Esophagus mucosa (tissue), 1 donor: ENCODE data around the gene KCNJ9. TPM values are rescaled to one million over a fixed set of nuclear protein-coding genes. Genes with fewer than 3 reads are reported as not detected.

ENCODE experiments used
- ATAC-seq: fragments of 200-7000 bp; cut with Tn5 transposase; one replicate; pipeline ENCODE4 v1.9.1; 2020
- total RNA-seq: library from RNA; stranded (reverse); gene quantifications from one replicate; pipeline ENCODE4 v1.2.4, GENCODE V29; 2023
- donor health status: DM: yes; HTN: yes; CAD: no.

Gene KCNJ9
- total RNA-seq, 1 donor from 2014 or later: not detected

DNA sequence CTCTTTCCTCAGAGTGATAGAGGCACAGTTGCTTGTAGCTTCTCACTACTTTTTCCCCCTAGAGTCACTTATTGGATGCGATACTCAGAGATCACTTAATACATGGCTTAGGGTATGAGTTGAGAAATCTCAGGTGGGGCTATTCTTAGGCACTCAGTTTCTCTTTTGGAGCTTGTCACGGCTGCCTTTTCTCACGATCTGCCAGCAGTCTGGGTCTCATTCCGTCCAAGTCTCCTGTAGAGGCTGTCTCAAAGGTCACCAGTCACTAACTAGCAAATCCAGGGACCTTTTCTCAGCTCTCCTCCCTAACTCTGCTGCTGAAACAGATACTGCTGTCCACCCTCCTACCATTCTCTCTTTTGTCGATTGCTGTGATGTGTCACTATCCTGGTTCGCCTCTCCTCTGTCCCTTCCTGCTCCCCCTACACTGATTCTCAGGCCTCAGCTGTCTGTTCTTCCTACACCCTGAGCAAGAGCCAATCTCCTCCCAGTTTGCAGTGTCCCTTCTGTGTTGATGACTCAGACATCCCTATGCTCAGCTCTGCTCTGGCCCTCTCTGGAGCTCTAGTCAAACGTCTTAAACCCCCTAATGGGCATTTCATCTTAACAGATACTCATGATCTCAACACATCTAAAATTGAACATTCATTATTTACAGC, 46.7 kb downstream of the KCNJ9 start:
- peak; percentile 32 for ATAC-seq

- ATAC-seq: no peak
Observed at GRCh38 chr1:160128636-160129035, 47.3 kb downstream of the KCNJ9 start.

DNA sequence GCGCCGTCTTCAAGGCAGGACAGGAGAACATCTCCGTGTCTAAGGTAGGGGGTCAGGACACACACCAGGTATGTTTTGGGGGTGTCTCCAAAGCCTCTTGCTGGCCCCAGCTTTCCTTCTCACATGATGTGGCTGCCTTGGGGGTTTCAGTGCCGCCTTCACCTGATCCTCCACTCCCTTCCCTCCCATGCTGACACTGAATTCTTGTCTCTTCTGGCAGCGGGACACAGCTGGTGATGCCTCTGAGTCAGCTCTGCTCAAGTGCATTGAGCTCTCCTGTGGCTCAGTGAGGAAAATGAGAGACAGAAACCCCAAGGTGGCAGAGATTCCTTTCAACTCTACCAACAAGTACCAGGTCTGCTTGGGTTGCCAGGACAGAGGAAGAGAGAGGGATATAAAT, 47.7 kb downstream of the KCNJ9 start:
- no peak for ATAC-seq

DNA sequence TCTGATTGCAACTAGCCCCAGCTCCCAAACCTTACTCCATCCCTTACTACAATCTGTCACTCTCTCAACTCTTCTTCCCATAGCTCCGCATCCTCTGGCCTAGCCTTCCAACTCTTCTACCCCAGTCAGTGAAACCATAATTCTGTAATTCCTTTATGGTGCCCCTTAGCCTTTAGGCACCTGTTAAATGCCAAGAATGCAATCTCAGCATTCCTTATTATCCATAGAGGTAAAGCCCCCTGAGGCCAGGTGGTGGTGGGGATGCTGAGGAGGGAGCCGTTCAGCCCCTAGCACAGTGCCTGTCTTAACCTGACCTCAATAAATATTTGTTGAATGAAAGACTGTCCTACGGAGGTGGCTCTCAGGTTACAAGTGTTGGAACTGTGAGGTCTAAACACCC, 48.2 kb downstream of the KCNJ9 start:
- no peak for ATAC-seq

GRCh38 chr1:160129966-160130365, 48.6 kb downstream of the KCNJ9 start:
- ATAC-seq: no peak

GRCh38 chr1:160130486-160130885, 49.1 kb downstream of the KCNJ9 start:
- ATAC-seq: no peak

- no peak for ATAC-seq
Observed at GRCh38 chr1:160130939-160131338, 49.6 kb downstream of the KCNJ9 start.

DNA sequence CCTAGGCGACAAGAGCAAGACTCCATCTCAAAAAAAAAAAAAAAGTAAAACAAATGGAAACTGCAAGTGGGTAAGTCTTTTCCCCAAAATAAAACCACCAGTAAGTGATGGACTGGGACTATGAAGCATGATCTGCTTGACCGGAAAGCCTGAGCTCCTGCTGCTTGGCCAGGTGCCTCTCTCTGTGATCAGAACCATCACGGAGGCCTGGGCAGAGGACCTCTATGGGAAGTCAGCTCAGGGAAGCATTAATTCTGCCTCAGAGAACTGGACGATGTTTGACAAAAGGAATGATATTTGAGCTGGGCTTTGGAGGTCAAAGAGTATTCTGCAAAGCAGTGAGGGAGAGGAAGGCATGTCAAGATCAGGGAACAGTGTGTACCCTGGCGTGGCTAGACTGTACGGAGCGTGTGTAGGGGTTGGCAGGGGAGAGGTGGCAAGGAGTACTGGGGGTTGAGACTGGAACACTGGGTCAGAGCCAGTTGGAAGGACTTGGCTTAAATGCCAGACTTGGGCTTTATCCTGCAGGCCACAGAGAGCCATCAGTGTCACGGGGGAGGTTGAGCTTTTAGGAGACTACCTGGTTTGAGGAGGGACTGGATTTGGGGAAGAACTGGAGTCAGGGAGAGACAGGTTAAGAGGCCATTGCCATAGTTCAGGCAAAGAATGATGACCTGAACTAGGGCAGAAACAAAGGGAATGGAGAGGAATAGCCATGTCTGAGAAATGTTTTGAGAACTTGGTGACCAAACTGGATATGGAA, 50.6 kb downstream of the KCNJ9 start:
- ATAC-seq: no peak

- no peak for ATAC-seq
Observed at GRCh38 chr1:160133990-160134770, 52.8 kb downstream of the KCNJ9 start.

GRCh38 chr1:160134791-160135572, 53.6 kb downstream of the KCNJ9 start:
- ATAC-seq: no peak

DNA sequence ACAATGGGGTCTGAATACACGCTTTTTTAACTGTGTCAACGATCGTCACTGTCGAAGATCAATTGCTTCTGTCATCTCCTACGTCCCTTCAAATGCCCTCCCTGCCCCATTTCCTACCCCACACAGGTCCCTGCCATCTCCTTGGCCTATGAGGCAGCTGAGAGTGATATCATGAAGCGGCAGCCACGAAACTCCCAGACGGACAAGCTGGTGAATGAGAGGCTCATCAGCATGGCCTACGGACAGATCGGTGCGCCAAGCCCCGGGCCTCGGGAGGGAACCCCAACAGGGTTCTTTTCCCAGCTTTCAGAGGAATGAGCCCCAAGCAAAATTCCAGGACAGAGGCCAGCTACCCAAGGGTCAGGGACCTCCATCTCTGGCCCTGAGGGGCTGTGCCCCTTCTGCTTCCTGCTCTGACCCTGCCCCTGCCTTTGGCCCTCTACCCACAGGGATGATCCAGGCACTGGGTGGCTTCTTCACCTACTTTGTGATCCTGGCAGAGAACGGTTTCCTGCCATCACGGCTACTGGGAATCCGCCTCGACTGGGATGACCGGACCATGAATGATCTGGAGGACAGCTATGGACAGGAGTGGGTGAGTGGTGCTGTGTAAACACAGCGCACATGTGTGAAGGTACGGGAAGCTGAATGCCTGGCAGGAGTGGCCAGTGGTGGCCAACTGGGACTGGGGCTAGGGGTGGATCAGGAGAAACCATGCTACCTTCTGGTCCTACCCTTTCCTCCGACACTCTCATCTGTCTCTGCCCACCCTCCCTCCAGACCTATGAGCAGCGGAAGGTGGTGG, 55.0 kb downstream of the KCNJ9 start:
- ATAC-seq: no peak

- no peak for ATAC-seq
Observed at GRCh38 chr1:160136926-160137200, 55.5 kb downstream of the KCNJ9 start.

- ATAC-seq: no peak
Observed at GRCh38 chr1:160137216-160137862, 56.0 kb downstream of the KCNJ9 start.

DNA sequence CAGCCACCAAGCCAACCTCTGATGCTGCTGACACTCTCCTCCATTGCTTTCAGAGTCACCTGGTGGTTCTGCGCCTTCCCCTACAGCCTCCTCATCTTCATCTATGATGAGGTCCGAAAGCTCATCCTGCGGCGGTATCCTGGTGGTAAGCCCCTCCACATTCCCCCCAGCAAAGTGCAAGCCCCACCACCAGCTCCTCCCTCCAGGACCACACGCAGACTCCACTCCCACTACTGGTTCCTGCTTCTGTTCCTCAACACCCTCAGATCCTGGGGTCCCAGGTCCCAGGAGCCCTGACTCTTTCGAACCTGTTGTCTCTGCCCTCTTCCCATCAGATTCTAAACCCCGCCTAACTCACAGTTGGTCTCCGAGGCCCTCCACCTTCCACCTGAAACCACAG, 58.5 kb downstream of the KCNJ9 start:
- ATAC-seq: no peak

Other genes with a start within 250 kb of the KCNJ9 start
- gene VSIG8, start 218.9 kb upstream of the KCNJ9 start, total RNA-seq: 1.2 TPM
- 1.5 TPM for gene CFAP45, start 181.4 kb upstream of the KCNJ9 start, total RNA-seq
- 406 TPM for gene TAGLN2, start 156.0 kb upstream of the KCNJ9 start, total RNA-seq
- gene IGSF9, start 135.9 kb upstream of the KCNJ9 start, total RNA-seq: 13.0 TPM
- 0.28 TPM for gene SLAMF9, start 127.3 kb upstream of the KCNJ9 start, total RNA-seq
- 3.3 TPM for gene PIGM, start 49.5 kb upstream of the KCNJ9 start, total RNA-seq
- not detected for gene KCNJ10, start 11.4 kb upstream of the KCNJ9 start, total RNA-seq
- 13.7 TPM for gene IGSF8, start 17.1 kb downstream of the KCNJ9 start, total RNA-seq
- 0.80 TPM for gene ATP1A2, start 34.2 kb downstream of the KCNJ9 start, total RNA-seq
- gene ATP1A4, start 70.1 kb downstream of the KCNJ9 start, total RNA-seq: not detected
- gene CASQ1, start 109.0 kb downstream of the KCNJ9 start, total RNA-seq: 0.28 TPM
- gene PEA15, start 123.8 kb downstream of the KCNJ9 start, total RNA-seq: 107 TPM
- gene DCAF8, start 181.0 kb downstream of the KCNJ9 start, total RNA-seq: 46.8 TPM
- 38.8 TPM for gene PEX19, start 203.6 kb downstream of the KCNJ9 start, total RNA-seq